D721Med (cell line): ENCODE results near the gene GSK3B.

Source experiments
- DNase-seq: peaks from one replicate; pipeline ENCODE4 v3.0.0; 2011; ENCODE audit warnings: low spot score; ENCODE audit not compliant: insufficient read length
- FAIRE-seq: peaks from 2 replicates; lab custom pipeline; 2011; peaks lifted over from hg19 to GRCh38; lab: Jason Lieb, UNC
- TF ChIP-seq, protein P1 (sequence below): IDR thresholded peaks from 2 replicates; pipeline ENCODE4 v1.5.1; 2012; ENCODE audit warnings: mild to moderate bottlenecking, control low read depth; ENCODE audit not compliant: insufficient read depth; ENCODE audit errors: missing control alignments

The GSK3B gene

DNA sequence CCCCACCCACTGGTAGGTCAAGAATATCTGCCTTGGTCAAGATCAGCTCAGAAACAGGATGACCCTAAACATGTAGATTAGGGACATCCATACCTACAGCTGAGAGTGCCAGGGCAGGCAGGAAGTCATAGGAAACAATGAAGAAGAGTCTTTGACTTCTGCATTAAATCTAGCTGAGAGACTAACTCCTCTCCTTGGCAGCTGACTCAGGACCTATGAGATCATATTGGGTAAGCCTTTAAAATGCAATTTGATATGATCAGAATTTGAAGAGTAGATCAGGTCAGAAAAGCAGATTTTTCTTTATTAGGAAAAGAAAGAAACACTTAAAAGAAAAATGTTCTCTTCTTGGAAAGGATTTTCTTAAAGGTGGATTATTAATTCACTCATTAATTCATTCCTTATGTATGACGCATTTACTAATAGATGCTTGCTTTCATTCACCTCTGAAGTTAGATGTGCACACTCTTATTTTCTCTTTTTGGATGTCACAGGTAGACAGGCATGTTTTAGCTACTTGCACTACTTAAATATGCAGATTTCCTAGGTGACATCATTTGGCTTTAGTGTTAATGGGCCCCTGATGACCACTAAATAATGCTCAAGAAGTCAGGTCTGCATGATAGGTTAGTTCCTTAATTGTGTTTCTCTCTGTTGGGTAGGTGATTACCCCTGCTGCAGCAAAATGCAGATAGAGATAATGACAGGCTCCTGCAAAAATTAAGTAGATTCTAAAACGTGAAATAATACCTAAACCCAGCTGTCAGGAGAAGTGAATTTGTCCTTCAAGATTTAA is 35.7 kb upstream of the GSK3B start:
- DNase-seq (no peak), FAIRE-seq (no peak)
- TF ChIP-seq, protein P1, sequence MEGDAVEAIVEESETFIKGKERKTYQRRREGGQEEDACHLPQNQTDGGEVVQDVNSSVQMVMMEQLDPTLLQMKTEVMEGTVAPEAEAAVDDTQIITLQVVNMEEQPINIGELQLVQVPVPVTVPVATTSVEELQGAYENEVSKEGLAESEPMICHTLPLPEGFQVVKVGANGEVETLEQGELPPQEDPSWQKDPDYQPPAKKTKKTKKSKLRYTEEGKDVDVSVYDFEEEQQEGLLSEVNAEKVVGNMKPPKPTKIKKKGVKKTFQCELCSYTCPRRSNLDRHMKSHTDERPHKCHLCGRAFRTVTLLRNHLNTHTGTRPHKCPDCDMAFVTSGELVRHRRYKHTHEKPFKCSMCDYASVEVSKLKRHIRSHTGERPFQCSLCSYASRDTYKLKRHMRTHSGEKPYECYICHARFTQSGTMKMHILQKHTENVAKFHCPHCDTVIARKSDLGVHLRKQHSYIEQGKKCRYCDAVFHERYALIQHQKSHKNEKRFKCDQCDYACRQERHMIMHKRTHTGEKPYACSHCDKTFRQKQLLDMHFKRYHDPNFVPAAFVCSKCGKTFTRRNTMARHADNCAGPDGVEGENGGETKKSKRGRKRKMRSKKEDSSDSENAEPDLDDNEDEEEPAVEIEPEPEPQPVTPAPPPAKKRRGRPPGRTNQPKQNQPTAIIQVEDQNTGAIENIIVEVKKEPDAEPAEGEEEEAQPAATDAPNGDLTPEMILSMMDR: no peak

DNA sequence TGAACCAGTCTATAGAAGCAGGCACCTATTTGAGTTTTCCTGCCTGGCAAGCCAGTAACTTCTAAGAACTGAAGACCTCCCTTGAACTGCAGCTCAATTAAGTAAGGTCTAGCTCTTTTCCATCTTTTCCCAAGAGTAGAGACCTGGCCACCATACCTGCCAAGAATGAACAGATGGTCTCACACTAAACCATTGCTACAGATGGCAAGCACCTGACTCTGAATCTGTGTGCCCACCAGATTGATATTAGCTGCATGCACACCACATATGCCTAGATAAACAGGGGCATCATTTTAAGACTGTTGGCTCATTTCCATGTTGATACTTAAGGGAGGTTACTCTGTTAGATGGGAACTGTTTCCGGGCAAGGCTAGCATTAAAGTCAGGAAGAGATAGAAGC is 34.8 kb upstream of the GSK3B start:
- no peak for DNase-seq
- no peak for FAIRE-seq
- TF ChIP-seq, protein P1: no peak

DNA sequence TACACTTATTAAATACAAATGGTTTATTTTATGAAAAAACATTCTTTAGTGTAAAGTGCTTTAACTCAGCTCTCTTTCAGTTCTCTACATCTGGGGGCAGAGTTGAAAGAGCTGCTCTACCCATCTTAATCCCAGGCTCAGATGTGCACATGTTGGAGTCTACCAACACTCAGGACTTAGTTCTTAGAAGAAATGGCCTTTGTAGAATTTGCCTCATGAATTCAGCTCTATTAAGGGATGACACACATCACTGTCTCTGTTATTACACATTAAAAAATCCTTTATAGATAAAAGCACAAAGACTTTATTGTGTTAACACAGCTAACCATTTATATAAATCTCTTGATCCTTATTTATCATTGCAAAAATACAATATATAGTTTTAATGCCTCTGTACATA is 31.7 kb upstream of the GSK3B start:
- DNase-seq (no peak), FAIRE-seq (no peak)
- TF ChIP-seq, protein P1: no peak

DNA sequence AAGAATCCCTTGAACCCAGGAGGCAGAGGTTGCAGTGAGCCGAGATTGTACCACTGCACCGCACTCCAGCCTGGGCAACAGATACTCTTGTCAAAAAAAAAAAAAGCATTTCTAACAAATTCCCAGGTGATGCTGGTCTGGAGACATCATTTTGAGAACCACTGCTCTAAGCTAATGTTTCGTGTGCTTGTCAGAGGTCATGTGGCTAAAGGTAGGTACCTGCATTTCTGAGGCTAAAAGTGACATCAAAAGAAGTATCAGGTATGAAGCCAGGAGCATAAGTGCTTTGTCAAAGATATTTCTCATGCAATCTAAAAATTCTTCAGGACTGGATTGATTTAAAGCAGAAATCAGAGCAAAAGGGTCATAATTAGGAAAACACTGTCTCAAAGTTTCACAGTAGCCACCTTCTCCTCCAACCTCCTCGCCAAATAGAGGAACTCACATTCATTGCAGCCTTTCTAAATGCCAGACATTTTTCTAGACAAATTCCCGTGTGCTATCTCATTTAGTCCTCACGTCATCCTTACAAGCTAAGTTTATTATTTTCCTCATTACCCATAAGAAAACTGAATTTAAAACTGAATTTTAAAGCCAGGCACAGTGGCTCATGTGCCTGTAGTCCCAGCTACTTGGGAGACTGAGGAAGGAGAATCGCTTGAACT is 25.7 kb upstream of the GSK3B start:
- DNase-seq (no peak), FAIRE-seq (no peak)
- TF ChIP-seq, protein P1: no peak

DNA sequence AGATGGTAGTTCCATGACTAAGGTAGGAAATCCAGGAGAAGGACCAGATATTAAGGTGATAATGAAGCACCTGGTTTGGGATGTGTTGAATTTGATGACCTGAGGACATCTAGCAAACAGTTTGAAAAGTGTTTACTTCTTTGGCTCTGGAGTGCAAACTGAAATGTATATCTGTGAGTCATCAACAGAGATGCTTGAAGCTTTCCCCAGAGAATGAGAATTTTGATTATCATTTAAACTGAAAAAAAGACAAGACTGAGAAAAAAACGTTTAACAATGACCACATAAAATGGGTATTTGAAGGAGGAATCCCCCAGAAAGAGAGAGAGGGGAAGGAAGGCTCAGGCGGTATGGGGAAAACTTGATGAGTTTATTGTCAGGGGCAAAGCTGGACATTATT is 20.7 kb upstream of the GSK3B start:
- TF ChIP-seq, protein P1: no peak
- FAIRE-seq: no peak
- DNase-seq: no peak

DNA sequence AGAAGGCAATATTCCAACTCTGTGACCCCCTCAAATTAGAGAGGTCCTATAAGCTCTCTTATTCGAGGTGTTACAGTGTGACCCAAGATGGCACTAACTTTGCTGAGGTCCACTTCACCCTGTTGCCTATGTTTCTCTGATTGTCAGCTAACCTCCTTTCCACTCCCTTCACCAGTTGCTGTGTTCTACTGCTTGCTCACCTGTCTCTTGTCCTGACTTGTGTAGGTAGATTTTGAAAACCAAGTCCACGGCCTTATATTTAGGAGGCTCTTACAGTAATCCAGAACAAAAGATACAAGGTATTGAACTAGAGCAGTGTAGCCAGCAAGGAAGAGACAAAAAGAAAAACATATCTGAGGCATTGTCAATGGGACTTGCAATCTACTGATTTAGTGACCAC is 20.1 kb upstream of the GSK3B start:
- no peak for FAIRE-seq
- DNase-seq: no peak
- TF ChIP-seq, protein P1: no peak
